GM20000 (cell line): Measurements from ENCODE around the gene TRIM5.
"Not testable (repeated sequence)": the region's sequence is repeated elsewhere in the genome, so short reads cannot be mapped to it uniquely, and the experiment has no call there.

Experiments used
- DNase-seq: peaks from one replicate; pipeline ENCODE4 v3.0.0; 2012; ENCODE audit warnings: low spot score
- CTCF ChIP-seq: IDR thresholded peaks from 2 replicates; pipeline ENCODE4 v1.5.1; 2012; ENCODE audit warnings: mild to moderate bottlenecking, control low read depth; ENCODE audit errors: extremely low read depth, missing control alignments

TRIM5 gene

GRCh38 chr11:5684646-5685362 lies at the start of gene TRIM5:
TSS of gene TRIM5 (minus strand) at chr11:5685074. CDS start at chr11:5680177, 4,897 bp downstream.
- peak; percentile 90 for DNase-seq
- TF ChIP-seq CTCF: peak; percentile 65

DNA sequence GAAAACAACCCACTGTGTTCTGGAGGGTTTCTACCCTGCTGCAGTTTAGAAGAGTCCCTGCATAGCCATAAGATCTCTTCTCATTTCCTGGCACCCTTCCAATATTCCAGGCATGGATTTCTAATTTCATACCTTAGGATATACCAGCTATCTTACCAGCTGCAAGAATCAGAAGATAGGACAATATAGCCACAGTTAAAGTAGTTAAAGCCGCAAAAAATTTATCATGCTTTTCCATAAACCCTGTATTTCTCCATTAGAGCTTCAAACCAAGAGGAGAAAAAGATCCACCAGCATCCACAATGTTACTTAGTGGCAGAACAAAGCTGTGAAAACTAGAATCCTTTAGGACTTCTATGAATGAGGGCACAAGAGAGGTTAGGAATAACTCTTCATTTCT lies 42.8 kb upstream of the TRIM5 start:
- no peak for DNase-seq
- TF ChIP-seq CTCF: no peak

DNA sequence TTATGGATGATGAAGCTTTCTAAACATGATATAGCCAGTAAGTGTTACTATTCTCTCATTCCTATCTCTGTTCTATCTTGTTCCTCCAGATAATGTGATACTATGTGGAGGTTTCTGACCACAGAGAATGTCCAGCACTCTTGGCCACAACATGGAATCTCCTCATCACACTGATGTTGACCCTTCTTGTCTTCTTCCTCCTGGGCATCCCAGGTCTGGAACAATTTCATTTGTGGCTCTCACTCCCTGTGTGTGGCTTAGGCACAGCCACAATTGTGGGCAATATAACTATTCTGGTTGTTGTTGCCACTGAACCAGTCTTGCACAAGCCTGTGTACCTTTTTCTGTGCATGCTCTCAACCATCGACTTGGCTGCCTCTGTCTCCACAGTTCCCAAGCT lies 41.5 kb upstream of the TRIM5 start:
- DNase-seq: no peak
- no peak for TF ChIP-seq CTCF

DNA sequence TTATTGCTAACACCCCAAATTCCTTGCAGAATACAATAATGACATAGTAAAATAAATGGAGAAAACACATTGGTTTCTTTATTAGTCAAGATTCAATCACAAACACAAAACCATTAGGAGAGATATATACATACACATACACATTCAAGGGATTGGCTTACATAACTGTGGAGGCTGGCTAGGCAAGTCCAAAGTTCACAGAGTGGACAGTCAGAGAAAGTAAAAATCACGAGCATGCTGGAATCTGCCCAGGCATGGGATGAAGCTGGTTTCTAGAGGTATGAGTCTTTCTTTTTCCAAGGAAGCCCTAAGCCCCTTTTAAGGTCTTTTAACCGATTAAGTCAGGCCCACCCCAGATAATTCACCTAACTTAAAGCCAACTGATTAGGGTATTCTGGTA lies 37.7 kb upstream of the TRIM5 start:
- no peak for DNase-seq
- TF ChIP-seq CTCF: no peak

- DNase-seq: no peak
- TF ChIP-seq CTCF: no peak
Observed at GRCh38 chr11:5719703-5720495, 35.0 kb upstream of the TRIM5 start.

GRCh38 chr11:5716518-5716917 lies 31.6 kb upstream of the TRIM5 start:
- not testable (repeated sequence) for DNase-seq

DNA sequence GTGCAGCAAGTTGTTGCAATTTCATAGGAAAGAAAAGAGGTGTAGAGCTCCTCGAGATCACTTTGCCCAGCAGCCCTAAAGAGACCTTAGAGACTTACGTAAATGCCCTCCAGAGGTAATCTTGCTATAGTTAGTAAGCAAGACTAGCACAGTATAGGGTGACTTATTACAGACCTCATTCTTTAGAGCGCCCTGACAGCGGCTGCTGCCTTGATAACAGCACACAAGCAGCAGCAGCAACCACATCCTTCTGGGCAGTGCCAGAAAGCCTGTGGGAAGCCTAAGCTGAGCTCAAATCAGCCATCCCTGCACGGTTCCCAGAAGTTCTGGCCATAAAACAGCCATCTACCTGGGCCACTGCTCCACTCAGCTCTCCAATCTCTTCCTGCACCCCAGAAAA lies 28.8 kb upstream of the TRIM5 start:
- no peak for DNase-seq
- no peak for TF ChIP-seq CTCF

- no peak for TF ChIP-seq CTCF
- peak; percentile 10 for DNase-seq
Observed at GRCh38 chr11:5712507-5712906, 27.6 kb upstream of the TRIM5 start.
